Dermis lymphatic vessel endothelial cell (primary cell): Measurements from ENCODE around the gene ADAM10. TPM values are rescaled to one million over a fixed set of nuclear protein-coding genes. Genes with fewer than 3 reads are reported as not detected.

Experiments used
- total RNA-seq: library from RNA; depleted of rRNA; stranded (reverse); fragments of >200 nt; gene quantifications from 2 replicates; pipeline ENCODE4 v1.2.1, GENCODE V29; 2014

Gene ADAM10
- total RNA-seq, result 262 and 277 TPM in 2 replicates

DNA sequence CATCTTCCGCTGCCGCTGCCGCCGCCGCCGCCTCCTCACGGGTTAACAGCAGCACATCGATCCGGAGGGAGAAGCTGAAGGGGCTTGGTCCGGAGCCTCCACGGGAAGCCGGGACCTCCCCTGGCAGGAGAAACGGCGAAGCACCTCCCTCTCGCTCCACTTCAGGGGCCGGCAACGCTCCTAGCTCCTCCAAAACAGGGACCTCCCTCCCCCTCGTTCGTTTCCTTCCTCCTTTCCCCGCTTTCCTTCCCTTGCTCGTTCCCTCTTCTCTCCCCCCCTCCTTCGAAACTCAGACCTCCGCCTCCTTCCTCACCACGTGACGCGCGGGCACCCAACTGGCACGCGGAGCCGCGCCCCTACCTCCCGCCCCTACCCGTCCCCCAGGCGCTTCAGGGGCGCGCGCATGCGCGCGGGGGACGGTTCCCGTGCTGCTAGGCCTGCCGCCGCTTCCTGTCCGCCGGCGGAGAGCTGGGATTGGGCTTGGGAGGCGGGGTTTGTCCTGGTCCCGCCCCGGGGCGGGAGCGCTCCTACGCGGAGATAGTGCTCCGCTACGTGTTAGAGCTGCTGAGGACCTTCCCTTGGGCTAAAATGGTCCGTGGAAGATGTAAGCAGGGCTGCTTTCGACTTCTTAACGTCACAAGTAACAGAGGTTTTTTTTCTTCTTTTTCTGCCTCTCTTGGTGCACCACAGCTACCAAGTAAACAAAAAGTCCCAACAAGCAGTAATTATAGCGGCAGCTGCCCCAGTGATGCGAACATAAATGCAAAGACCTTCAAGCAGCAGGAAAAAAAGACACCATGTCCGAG, at the start of gene ADAM10:
Gene ADAM10, minus strand, starts transcription at position 176 of the 806 bp plus-strand sequence. Its CDS starts 173 bp downstream, at position 3.

GRCh38 chr15:58770857-58771620, 21.5 kb upstream of the ADAM10 start, which contains the start of gene MINDY2:
Gene MINDY2, plus strand, starts transcription at chr15:58771302. Its CDS starts 94 bp downstream, at chr15:58771396.

Other genes starting within 250 kb of the ADAM10 start
- 12.7 and 13.2 TPM in 2 replicates for gene MINDY2, start 21.6 kb upstream of the ADAM10 start, total RNA-seq
- 47.6 and 71.0 TPM in 2 replicates for gene SLTM, start 184.0 kb upstream of the ADAM10 start, total RNA-seq
- gene RNF111, start 238.0 kb upstream of the ADAM10 start, total RNA-seq, result 18.9 and 22.3 TPM in 2 replicates